T-helper 1 cell (primary cell): ENCODE results near the gene OR6B1.
"Not testable (repeated sequence)": the region's sequence is repeated elsewhere in the genome, so short reads cannot be mapped to it uniquely, and the experiment has no call there.

ENCODE experiments used
- DNase-seq, 5 donors: peaks; one replicate each; pipeline ENCODE4 v3.0.0-alpha.2; 2012 to 2020

OR6B1 gene

GRCh38 chr7:144006692-144007042 lies 6.5 kb downstream of the OR6B1 start:
- no peak for DNase-seq

DNA sequence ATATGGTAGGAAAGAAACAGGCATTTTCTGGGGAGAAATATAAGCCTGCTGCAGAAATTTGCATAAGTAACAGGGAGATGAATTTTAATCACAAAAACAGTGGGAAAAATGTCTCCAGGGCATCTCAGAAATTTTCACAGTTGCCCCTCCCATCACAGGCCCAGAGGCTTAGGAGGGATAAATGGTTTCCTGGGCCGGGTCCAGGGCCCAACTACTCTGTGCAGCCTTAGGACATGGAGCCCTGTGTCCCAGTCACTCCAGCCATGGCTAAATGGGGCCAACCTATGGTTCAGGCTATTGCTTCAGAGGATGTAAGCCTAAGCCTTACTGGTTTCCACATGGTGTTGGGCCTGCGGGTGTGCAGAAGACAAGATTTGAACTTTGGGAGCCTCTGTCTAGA lies 9.2 kb downstream of the OR6B1 start:
- DNase-seq = no peak

- not testable (repeated sequence) for DNase-seq
Measured at GRCh38 chr7:144010061-144010460, 9.9 kb downstream of the OR6B1 start.

DNA sequence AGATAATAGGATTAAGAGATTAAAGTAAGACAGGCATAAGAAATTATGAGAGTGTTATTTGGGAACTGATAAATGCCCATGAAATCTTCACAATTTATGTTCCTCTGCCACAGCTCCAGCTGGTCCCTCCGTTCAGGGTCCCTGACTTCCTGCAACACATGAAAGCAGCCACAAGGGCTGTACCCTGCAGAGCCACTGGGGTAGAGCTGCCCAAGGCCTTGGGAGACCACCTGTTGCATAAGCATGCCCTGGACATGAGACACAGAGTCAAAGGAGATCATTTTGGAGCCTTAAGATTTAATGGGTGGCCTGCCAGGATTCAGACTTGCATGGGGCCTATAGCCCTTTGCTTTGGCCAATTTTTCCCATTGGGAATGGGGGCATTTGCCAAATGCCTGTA lies 10.7 kb downstream of the OR6B1 start:
- not testable (repeated sequence) for DNase-seq

DNA sequence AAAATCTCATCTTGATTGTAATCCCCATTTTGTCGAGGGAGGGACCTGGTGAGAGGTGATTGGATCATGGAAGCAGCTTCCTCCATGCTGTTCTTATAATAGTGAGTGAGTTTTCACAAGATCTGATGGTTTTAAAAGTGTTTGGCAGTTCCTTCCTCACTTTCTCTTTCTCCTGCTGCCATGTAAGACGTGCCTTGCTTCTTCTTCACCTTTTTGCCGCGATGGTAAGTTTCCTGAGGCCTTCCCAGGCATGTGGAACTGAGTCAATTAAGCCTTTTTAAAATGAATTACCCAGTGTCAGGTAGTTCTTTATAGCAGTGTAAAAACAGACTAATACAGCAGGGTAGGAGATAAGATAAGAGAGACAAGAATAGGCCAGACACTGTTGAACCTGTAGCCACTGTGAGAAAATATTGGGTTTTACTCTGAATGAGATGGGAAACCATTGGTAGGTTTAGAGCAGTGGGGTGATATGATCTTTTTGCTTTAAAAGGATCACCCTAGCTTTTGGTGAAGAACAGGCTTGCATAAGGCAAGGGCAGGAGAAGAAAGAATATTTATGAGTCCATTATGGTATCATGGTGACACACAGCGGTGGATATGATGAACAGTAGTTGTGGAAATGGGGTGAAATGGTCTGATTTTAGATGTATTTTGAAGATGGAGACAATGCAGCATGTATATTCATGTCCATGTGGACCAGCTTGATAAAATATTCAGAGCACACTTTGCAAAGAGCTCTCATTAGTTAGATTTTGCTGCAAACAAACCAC lies 11.5 kb downstream of the OR6B1 start:
- no peak for DNase-seq

DNA sequence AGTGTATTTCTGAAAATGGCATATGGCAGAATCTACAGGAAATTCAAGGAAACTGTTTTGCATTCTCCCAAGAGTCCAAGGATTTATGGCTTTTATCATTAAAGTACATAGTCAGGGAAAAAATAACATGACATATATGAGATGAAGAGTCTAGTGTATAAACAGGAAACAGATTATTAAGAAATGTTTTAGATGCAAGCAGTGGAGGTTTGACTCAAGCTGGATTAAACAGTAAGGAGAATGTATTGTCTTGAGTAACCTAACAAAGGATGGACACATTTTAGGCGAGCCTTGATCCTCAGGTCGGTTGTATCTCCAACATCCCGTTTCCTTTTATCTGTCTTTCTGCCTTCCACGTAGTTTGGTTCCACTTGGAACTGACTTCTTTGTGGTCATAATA lies 17.9 kb downstream of the OR6B1 start:
- DNase-seq = no peak

DNA sequence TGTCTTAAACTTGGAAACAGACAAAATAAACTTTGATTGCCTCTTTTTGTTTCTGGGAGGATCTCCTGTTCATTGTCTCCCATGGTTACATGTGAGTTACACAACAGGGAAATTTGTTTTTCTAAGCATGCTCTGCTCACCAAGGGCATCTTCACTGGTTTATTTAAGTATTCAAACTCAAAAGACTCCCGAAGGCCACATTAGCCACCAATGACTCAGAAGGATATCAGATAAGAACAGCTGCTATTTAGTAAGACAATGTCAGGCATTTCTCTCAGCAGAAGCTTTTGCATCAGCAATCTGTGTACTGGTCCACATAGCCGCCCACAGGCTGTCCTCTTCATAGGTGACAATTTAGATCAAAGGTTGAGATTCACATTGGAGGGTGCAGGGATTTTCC lies 19.3 kb downstream of the OR6B1 start:
- no peak for DNase-seq

- DNase-seq = no peak
Measured at GRCh38 chr7:144020340-144020739, 20.2 kb downstream of the OR6B1 start.

GRCh38 chr7:144022169-144022568 lies 22.0 kb downstream of the OR6B1 start:
- DNase-seq = no peak

GRCh38 chr7:144023171-144023827 lies 23.2 kb downstream of the OR6B1 start:
- DNase-seq = no peak

DNA sequence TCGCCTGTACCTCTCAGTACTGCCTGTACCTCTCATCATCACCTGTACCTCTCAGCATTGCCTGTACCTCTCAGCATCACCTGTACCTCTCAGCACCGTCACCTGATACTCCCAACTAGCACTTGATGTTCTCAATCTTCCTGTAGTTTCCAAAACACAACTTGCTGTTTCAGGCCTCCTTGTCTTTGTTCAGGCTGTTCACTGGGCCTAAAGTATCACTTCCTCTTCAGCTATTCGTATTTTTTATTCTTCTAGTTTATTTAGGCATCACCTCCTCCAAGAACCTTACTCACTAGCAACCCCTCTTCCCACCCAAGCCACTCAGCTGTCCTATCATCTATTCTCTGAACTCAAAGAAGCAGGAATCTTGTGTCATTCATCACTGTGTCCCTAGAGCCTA lies 24.1 kb downstream of the OR6B1 start:
- DNase-seq = no peak

DNA sequence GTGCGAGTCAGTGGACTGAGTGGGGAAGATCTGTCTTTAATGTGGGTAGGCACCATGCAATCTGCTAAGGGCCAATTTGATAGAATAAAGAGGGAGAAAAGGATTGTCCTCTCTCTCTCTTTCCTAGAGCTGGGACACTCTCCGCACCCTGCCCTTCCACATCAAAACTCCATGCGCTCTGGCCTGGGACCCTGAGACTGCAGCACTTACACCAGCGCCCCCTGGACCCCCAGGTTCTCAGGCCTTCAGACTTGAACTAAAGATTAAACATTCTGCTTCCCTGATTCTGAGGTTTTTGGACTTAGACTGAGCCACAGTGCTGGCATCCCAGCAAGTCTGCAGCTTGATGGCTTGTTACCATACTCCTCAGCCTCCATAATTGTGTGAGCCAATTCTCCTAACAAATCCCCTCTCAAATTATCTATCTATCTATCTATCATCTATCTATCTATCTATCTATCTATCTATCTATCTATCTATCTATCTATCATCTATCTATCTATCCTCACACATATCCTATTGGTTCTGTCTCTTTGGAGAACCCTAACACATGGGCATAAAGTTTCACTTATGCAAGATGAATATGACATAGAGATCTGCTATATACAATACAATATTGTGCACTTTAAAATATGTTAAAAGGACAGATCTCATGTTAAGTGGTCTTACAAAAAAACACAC lies 26.2 kb downstream of the OR6B1 start:
- no peak for DNase-seq

DNA sequence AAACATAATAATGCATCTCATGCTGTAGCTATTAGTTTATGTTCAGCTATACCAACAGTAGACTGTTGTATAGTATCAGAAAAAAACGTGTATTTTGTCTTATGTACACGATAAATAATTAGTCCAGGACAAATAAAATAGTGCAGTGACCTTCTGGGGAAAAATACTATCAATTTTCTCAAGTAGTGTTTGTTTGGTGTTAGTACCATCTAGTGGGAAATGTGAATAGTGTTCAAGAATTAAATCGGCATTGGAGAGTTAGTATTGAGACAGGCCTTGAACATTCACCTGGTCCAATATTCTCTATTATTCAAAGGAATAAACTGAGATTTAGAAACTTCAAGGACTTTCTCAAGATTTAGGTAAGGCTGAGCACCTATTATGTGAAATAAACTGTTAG lies 26.9 kb downstream of the OR6B1 start:
- DNase-seq = no peak

DNA sequence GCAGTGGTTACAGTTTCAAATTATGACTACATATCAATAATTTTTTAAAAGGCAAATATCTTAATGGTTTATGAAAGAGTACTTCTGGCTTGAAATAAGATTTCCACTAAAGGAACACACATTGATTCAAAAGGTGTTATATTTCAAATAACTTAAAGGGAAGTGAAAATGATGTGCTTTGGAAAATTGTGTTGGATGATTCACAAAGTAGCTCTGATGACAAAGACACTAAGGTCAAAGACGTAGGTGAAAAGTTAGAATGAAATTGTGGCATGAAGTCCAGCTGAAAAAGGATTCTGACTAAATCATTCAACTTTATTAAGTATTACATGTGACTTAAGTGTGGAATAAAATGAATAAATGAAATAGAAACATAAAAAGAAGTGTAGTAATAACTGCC lies 27.9 kb downstream of the OR6B1 start:
- no peak for DNase-seq

DNA sequence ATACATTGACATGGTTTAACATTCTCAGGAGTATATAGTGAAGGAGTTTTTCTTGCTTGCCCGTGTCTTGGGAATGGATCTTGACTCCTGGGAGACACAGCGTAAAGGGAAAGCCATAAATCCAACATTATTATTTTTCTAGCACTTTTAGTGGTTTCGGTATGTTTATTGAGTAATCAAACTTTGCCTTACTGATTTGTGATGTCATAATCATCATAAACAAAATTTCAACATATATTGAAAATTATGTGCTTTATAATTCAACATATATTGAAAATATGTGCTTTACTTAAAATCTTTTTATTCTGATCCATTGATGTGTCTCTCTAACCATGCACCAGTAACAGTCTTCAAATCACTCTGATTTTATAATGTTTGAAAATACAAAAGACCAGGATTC lies 28.4 kb downstream of the OR6B1 start:
- no peak for DNase-seq

DNA sequence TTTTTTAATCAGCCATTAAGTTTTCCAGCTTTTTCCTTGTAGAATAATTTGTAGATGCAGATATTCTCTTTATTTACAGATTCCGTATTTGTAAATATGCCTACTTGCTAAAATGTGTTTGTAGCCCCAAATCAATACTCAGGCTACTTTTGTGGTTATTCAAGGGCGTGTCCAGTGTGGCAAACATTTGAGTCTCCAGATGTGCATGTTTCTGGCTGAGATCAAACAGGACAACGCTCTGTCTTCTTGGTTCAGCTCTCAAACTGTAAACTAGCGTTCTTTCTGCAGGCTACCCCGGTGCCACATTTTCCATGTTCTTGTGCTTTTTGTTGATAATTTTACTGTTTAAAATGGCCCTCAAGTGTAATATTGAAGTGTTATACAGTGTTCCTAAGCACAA lies 32.4 kb downstream of the OR6B1 start:
- DNase-seq = no peak

- no peak for DNase-seq
Measured at GRCh38 chr7:144032985-144033709, 33.0 kb downstream of the OR6B1 start.

DNA sequence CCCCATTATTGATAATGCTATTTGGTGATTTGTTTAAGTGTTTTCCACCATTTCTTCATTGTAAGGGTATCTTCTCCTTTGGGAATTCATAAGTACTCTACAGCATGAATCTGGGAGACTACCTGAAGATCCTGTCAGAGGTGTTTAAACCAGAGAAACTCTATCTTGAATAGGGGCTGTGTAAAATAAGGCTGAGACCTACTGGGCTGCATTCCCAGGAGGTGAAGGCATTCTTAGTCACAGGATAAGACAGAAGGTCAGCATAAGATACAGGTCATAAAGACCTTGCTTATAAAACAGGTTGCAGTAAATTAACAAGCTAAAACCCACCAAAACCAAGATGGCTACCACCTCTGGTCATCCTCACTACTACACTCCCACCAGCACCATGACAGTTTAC lies 35.3 kb downstream of the OR6B1 start:
- DNase-seq = no peak

DNA sequence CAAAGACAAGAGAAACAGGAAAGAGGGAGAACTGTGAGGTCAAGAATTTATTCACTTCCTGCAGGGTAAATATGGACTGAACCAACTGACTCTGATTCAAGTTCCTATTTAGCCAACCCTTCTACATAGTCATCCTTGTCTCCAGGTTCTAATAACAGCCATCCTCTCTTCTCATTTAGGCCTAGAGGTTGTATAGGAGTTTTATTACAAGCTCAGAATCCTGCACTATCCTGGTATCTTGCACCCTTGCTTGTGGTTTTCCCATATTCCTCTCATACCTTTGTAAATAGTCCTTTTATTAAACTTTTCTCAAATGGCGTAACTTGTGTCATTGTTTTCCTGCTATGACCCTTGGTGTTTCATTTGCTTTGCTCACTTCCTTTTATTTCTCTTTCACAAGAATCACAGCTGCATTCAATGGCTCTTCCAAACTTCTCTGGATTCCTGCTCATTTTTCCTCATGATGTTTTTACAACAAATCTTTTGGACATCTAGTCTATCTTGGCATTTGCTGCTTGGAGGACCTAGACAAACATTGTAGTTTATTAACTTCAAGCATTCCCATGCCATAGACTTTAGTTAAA lies 36.3 kb downstream of the OR6B1 start:
- no peak for DNase-seq

- DNase-seq = no peak
Measured at GRCh38 chr7:144037414-144038035, 37.4 kb downstream of the OR6B1 start.

GRCh38 chr7:144038887-144039286 lies 38.8 kb downstream of the OR6B1 start:
- no peak for DNase-seq

GRCh38 chr7:144048648-144049047 lies 48.5 kb downstream of the OR6B1 start, which contains the start of gene OR2A5:
Gene OR2A5 (plus strand): TSS chr7:144048948. CDS start chr7:144050402, 1,454 bp downstream.
- no peak for DNase-seq
